Right kidney (tissue), 1 donor: Measurements from ENCODE around the gene GRIK2.

Experiments used
- DNase-seq: peaks from one replicate; pipeline ENCODE4 v3.0.0-alpha.2; 2016

GRIK2 gene

DNA sequence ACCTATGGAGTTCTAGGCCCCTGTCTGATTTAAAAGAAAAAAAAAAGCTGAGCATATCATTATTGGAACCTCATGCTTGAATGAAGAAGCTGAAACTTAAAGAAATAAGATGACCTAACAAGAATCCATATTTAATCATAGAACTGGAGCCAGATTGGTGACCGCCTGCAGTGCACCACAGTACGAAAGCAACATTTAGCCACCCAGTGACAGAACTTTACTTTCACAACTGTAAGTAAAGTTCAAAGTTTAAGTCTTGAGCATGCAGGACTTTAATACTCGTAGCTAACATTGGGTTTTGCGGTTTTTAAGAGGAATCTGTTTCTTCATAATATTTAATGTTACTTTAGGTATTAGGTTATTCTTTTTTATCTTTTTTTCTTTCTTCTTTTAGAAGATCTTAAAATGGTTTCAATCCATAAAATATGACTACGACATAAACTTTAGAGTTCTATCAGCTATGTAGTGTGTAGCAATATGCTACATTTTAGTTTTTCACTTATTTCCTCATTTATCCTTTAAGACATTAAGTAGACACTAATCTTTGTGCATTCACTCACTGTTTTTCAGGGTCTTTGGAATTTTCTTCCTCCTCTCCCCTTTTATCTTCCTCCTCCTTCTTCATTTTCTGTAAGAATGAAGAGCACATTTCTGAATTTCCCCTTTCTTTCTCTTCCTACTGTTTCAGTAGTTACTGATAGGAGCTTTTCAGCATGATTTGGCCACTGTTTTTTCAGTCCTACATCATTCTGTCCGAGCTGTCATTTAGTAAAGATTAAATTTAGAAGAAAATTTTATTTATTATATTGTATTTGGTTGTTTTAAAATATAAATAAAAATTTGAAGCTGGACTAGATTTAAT, 514.1 kb downstream of the GRIK2 start:
- no peak for DNase-seq

DNA sequence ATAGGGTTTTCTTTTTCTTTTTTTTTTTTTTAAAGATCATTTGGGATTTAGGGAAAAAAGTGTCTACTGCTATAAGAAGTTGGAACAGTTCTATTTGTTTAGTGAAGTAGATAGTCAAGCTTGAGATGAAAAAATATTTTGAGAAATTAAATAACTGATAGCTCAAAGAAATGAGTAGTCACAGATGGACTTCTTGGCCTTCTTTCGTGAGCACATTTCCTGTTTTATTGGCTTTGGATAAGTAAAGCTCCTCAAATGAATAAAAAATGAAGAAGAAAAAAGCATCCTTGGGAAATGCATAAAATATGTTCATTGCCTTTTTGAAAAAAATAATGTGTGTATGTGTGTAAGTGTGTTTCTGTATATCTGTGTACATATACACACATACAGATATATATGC, 515.9 kb downstream of the GRIK2 start:
- DNase-seq, result no peak

GRCh38 chr6:101912311-101912710, 518.8 kb downstream of the GRIK2 start:
- DNase-seq, result no peak

DNA sequence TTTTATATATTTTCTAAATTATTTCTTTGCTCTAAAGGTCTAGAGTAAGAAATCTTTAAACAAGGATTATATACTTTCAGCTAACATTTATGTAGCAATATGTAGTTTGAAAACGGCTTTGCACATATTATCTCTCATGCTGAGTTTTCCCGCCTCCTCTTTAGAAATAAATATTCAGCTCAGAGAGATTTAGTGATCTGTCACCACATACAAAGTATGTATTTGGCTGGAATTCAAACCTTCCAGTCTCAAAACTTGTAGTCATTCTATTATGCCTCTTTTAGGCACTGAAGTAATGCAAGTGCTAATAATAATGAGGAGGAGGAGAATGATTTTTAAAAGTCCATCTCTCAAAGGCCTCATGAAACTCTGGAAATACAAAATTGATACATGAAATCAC, 525.0 kb downstream of the GRIK2 start:
- no peak for DNase-seq

DNA sequence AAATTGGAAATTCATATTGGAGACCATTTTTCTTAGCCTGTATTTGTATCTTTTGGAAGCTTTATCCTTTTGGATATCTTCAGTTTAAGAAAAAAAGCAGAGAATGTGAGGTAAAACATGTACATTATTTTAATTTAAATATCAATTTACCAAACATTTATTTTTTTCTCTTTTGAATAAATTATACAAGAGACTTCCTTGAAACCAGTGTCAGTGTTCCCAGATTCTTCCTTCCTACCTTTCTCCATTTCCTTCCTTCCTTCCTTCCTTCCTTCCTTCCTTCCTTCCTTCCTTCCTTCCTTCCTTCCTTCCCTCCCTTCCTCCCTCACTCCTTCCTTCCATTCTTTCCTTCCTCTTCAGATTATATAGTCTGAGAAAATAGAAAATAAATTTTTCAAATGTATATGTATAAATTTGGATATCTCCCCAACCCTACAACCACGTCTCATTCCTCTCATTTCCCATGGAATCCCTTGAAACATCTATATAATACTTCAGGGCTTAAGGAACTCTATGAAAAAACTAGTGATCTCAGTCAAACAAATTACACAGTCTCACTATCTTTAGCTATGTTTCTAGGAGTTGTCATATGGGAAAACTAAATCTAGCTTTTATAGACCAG, 528.4 kb downstream of the GRIK2 start:
- no peak for DNase-seq

- DNase-seq, result no peak
These were observed 532.8 kb downstream of the GRIK2 start for GRCh38 chr6:101926149-101926925.

DNA sequence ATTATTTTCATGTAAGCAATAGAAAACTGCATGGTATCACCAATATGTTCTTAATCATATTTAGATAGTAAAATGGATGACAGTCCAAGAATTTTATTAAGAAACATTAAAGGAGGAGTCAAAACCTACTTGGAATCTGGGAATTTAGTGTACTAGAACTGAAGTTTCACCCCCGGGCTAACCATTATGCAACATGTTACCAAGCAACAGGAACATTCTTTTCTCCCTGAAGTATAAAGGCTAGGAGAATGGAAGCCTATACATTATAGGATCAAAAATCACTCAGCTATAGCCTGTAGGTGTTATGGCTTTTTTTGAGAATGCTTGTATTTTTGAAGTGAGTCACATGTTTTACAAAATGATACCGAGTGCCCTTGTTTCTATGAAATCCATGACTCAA, 538.3 kb downstream of the GRIK2 start:
- no peak for DNase-seq

- DNase-seq, result no peak
These were observed 539.2 kb downstream of the GRIK2 start for GRCh38 chr6:101932704-101933103.

DNA sequence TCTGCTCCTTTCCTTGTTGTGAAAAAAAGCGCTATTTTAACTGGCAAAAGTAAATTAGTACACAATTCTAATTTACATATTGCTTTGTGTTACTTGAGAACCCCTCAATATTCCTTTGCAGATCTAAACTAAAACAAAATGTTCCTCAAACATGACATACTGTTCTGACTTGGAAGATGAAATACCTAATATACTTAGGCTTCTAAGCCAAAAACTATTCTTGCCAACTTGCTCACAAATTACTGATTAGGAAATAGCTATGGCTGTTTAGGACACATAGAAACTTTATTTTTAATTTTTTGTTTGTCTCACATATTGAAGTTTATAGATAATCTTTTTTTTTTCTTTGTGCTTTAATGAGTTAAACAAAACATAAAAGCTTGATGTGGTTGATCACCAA, 542.2 kb downstream of the GRIK2 start:
- no peak for DNase-seq

DNA sequence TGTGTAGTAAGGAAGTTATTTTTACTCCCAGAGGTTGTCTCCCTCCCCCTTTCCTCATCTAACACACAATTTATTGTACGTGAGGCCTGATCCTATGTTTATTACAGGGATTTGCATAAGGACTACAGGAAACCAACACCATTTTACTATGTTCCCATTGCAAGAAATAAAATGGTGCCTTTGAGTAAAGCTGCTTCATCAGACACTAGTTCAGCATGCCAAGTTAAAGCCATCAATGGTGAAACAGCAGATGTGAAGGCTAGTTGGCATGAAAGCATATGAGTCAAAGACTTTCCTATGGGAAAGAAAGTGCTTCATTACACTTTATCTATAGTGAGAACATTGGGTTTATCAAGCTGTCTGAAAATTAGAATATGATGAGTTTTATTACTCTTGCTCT, 543.0 kb downstream of the GRIK2 start:
- no peak for DNase-seq

DNA sequence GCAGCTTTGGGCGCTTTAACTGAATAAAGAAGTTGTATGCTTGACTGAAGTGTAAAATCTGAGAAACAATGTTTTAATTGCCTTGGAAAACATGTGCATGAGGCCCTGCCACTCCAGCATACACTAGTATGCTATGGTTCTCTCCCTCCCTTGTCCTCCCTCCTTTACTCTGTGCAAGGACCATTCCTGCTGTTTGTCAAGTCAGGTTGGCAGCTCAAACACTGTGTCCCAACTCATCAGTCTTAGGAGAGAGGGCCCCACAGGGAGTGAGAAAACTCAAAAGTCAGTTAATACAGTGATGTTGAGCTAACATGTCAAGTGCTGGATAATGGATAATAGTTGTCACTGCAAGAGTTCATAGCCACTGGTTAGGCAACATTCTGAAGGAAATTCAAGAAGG, 543.6 kb downstream of the GRIK2 start:
- no peak for DNase-seq

- no peak for DNase-seq
These were observed 546.9 kb downstream of the GRIK2 start for GRCh38 chr6:101940391-101940790.

- no peak for DNase-seq
These were observed 563.5 kb downstream of the GRIK2 start for GRCh38 chr6:101956961-101957360.

GRCh38 chr6:101961357-101961756, 567.8 kb downstream of the GRIK2 start:
- DNase-seq, result no peak

GRCh38 chr6:101980924-101981323, 587.4 kb downstream of the GRIK2 start:
- DNase-seq, result no peak

GRCh38 chr6:101986476-101986875, 593.0 kb downstream of the GRIK2 start:
- no peak for DNase-seq

DNA sequence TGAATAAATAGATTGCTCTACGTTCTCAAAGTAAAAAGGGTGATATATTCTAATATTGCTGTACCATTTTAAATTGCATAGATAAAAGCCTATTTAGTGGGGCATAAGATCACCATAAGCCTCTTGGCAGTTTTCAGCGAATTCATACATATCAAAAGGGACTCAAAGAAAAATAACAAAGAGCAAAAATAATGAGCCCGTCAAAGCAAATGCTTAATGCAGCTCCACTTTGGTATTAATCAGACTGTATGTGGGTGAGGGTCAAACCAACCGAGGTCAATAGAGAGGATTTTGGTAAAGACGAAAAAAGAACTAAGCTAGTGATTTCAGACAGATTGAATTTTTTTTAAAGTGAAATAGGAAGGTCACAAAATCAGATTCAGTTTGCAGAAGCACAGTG, 598.8 kb downstream of the GRIK2 start:
- DNase-seq, result no peak

DNA sequence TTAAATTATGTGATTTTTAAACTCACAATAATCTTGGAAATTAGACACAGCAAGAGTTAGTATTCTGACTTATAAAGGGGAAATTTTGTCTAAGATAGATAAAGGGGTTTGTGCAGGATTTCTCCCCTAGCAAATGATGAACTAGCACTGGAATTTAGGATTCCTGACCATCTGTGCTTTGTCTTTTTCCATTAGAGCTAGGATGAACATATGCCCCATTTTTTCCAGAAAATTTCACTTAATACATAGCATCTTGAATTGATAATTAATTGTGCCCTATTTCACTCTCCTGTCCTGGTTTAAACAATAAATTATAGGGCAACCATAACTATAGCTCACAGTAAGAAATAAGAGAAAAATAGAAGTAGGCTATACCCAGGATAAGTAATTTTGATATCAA, 601.0 kb downstream of the GRIK2 start:
- no peak for DNase-seq

- DNase-seq, result no peak
These were observed 621.9 kb downstream of the GRIK2 start for GRCh38 chr6:102015431-102015830.

GRCh38 chr6:102022281-102022680, 628.8 kb downstream of the GRIK2 start:
- DNase-seq, result no peak

- no peak for DNase-seq
These were observed 629.3 kb downstream of the GRIK2 start for GRCh38 chr6:102022803-102023202.

DNA sequence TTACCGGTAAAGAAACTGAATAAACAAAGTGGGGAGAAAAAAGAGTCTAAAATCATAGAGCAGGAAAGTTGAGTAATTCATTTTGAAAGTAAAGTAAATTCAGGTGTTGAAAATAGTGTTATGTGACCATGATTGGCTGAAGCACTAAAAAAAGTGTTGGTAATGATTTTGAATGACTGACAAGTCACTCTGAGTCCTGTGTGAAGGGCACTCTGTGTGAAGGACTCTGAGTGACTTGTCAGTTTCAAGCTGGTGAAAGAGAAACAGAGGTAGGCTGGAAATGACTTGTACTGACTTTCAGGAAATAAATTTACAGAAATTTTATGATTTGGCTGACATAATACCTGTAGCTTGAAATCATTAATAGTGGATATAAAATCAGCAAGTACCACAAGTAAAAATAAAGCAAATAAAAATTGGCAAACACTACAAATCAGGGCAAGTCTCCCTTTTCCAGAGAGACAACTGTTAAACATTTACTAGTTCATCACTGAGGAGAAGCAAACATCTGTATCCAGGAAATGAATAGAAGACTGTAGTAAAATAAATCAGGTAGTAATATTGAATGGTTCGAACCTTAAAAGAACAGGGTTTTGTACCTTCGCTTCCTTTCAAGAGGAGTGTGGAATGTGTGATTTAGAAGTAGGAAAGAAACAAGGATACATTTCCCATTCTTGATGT, 630.6 kb downstream of the GRIK2 start:
- no peak for DNase-seq

DNA sequence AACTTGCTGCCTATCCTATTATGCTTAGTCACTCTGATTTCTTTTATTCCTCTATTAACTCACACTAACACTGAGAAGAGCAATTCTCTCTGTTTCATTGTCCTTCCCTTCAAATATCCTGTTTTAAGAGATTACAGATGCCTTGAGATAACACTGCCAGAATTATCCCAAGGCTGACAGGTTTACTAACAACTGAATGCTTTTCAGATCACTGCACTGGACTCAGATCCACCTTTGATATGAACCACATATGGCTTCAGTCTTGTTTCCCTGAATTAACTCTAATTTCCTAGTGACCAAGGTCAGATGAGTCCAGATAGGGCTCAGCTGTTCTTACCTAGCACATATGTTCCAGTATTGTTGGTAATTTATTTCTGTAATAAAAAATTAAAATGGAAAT, 633.1 kb downstream of the GRIK2 start:
- DNase-seq, result no peak
